Glutamatergic neuron (in vitro differentiated cells): ENCODE data around the gene SMG5. TPM values are rescaled to one million over a fixed set of nuclear protein-coding genes. Genes with fewer than 3 reads are reported as not detected.

ENCODE experiments used
- DNase-seq: peaks from one replicate; pipeline ENCODE4 v3.0.0; 2022
- H3K27ac Mint-ChIP-seq: one replicate; pipeline ENCODE4 v1.8.0; 2020; ENCODE audit warnings: mild to moderate bottlenecking, mixed read lengths, inconsistent platforms; ENCODE audit not compliant: unreplicated experiment
- H3K27me3 Mint-ChIP-seq: one replicate; pipeline ENCODE4 v1.8.0; 2020; ENCODE audit warnings: mild to moderate bottlenecking, moderate library complexity, mixed read lengths, inconsistent platforms; ENCODE audit not compliant: unreplicated experiment
- H3K36me3 Mint-ChIP-seq: one replicate; pipeline ENCODE4 v1.8.0; 2020; ENCODE audit warnings: mild to moderate bottlenecking, mixed read lengths, inconsistent platforms; ENCODE audit not compliant: unreplicated experiment
- H3K4me1 Mint-ChIP-seq: one replicate; pipeline ENCODE4 v1.8.0; 2020; ENCODE audit warnings: mild to moderate bottlenecking, low read depth, mixed read lengths, inconsistent platforms; ENCODE audit not compliant: unreplicated experiment
- H3K4me3 Mint-ChIP-seq: one replicate; pipeline ENCODE4 v1.8.0; 2020; ENCODE audit warnings: mild to moderate bottlenecking, mixed read lengths, inconsistent platforms; ENCODE audit not compliant: unreplicated experiment
- H3K9me3 Mint-ChIP-seq: one replicate; pipeline ENCODE4 v1.8.0; 2020; ENCODE audit warnings: mild to moderate bottlenecking, moderate library complexity, mixed read lengths, inconsistent platforms; ENCODE audit not compliant: unreplicated experiment
- total RNA-seq: library from RNA; stranded (reverse); fragmentation: NEBNext Ultra II Directional; extraction: Animal tissue kit (Norgen Biotek cat#: 25700); gene quantifications from one replicate; pipeline ENCODE4 v1.2.1, GENCODE V29; 2021; ENCODE audit not compliant: unreplicated experiment
- TF ChIP-seq, protein P1 (sequence below): fragments of 200-600 bp; sonication (generic); IDR thresholded peaks from one replicate; pipeline ENCODE4 v1.5.0; 2021; ENCODE audit not compliant: partially characterized antibody, unreplicated experiment

The SMG5 gene
- total RNA-seq, 1 donor from 2014 or later: 86.6 TPM

DNA sequence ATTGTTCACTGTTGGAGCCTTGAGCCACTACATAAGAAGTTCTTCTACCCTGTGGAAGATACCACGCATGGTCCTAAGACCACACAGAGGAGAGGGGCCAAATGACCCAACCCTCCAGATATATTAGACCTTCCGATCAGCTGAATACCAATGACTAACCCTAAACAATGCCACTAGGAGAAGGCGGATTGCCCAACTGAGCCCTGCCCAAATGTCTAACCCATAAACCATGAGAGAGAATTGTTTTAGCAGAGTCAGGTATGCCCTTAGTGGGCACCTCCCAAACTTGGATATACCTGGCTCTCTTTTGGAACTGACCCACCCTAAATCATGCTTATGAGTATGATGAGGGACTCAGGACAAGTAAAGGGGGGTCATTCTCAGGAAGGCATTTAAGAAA, 12.3 kb downstream of the SMG5 start:
- Mint-ChIP-seq H3K36me3 (peaks cover 11% of the 10 kb centered on the region), H3K4me3 (no peak overlapping the region), H3K9me3 (peaks cover 2% of the 10 kb centered on the region), H3K27me3 (peaks cover 3% of the 10 kb centered on the region), H3K4me1 (no peaks in the 10 kb centered on the region), H3K27ac (no peak overlapping the region)
- DNase-seq: no peak
- TF ChIP-seq, protein P1, sequence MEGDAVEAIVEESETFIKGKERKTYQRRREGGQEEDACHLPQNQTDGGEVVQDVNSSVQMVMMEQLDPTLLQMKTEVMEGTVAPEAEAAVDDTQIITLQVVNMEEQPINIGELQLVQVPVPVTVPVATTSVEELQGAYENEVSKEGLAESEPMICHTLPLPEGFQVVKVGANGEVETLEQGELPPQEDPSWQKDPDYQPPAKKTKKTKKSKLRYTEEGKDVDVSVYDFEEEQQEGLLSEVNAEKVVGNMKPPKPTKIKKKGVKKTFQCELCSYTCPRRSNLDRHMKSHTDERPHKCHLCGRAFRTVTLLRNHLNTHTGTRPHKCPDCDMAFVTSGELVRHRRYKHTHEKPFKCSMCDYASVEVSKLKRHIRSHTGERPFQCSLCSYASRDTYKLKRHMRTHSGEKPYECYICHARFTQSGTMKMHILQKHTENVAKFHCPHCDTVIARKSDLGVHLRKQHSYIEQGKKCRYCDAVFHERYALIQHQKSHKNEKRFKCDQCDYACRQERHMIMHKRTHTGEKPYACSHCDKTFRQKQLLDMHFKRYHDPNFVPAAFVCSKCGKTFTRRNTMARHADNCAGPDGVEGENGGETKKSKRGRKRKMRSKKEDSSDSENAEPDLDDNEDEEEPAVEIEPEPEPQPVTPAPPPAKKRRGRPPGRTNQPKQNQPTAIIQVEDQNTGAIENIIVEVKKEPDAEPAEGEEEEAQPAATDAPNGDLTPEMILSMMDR: no peak

DNA sequence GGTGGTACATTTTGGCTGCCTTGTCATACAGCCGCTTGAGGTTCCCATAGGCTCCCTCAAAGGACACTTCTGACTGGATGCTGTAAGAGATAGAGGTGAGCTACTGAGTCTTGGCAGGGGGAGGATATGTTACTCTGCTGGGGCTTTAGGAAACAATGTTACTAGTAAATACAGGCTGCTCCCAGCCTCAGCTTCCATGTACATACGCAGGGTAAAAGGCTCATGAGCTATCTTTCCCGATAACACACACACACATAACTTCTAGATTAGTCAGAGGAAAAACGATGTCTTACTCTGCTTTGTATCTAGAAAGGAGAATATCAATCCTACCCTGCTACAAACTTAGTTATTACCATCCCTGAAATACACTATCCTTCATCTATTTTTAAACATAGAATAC, 14.3 kb downstream of the SMG5 start:
- Mint-ChIP-seq H3K4me3 (no peak overlapping the region), H3K9me3 (peaks cover 4% of the 10 kb centered on the region), H3K36me3 (peaks cover 11% of the 10 kb centered on the region), H3K4me1 (peaks cover 1% of the 10 kb centered on the region), H3K27me3 (peaks cover 4% of the 10 kb centered on the region), H3K27ac (no peak overlapping the region)
- TF ChIP-seq, protein P1: no peak
- DNase-seq: no peak

DNA sequence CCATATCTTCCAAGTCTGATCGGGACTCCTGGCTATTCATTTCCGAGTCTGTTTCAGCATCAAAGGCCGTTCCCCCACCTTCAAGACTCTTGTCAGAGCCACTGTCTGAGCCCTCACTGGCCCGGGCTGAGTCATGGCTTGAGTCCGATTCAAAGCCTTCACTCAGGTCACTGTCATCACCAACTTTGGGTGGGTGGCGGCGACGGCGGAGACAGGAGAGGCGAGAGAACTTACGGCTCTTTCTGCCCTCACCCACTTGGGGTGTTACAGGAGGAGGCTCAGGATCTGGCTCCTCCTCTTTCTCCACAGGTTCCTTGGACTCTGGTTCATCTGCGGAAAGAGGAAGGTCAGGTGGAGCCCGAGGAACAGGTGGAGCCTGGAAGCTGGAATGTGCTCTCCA, 16.6 kb downstream of the SMG5 start:
- H3K27me3 Mint-ChIP-seq: peaks cover 2% of the 10 kb centered on the region

DNA sequence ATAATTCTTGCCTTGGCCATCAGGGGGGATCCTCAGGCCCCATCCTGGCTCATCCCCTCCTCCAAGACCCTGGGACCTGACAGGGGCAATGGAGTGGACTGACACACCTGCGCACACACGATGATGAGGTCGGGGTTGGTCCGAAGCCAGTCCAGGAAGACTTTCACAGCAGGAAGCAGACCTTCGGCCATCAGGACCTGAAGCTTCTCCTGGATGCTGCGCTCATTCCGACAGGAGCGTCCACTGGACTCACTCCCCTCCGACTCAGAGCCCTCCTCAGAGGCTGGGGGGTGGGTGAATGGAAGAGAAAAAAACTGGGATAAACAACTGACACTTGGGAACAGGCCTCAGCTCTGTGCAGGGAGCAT, 19.4 kb downstream of the SMG5 start:
- Mint-ChIP-seq H3K27me3 (peaks cover 2% of the 10 kb centered on the region), H3K4me3 (no peak overlapping the region), H3K9me3 (peaks cover 4% of the 10 kb centered on the region), H3K36me3 (peaks cover 7% of the 10 kb centered on the region), H3K4me1 (peaks cover 16% of the 10 kb centered on the region), H3K27ac (no peak overlapping the region)
- TF ChIP-seq, protein P1: no peak
- no peak for DNase-seq

More for the DNA sequence above, 16.6 kb downstream of the SMG5 start:
- DNase-seq: no peak
- H3K4me3 Mint-ChIP-seq: no peak overlapping the region
- peaks cover 5% of the 10 kb centered on the region for H3K4me1 Mint-ChIP-seq
- no peak overlapping the region for H3K27ac Mint-ChIP-seq
- peaks cover 7% of the 10 kb centered on the region for H3K36me3 Mint-ChIP-seq
- TF ChIP-seq, protein P1: no peak
- peaks cover 6% of the 10 kb centered on the region for H3K9me3 Mint-ChIP-seq

DNA sequence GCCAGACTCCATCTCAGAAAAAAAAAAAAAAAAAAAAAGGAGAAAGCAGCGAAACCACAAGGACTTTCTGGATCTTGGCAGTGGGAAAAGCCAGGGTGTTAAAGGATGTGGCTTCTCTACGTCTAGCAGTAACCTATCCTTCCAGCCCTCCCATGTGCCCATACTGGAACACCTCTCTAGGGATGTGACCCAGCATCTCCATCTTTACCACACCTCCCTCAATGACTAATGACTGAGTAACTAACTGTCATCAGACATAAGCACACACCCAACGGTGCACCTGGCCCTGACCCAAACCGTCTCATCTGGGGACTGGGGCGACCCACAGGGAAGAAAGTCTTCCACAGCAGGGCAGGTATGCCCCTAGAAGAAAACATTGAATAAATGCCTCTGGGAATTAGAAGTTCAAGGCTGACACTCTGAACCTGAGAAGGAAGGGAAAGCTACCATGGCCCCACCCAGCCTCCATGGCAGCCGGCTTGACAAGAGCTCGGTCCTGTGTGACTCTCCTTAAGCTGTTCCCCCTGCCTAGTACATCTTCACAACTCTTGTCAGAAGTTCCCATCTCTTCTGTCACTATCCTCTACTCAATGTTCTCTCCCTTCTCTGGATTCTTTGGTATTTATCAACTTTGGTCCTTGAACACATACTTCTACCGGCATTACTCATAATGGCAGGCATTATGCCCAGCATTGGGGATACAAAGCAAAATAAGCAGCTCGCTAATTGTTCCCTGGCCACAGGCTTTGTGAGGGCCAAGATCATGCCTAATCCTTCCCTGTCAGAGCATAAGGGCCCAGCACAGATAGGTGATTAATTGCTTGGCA, 20.0 kb downstream of the SMG5 start:
- H3K27ac Mint-ChIP-seq: no peak overlapping the region
- peaks cover 16% of the 10 kb centered on the region for H3K4me1 Mint-ChIP-seq

More for the DNA sequence above, 20.0 kb downstream of the SMG5 start:
- peaks cover 4% of the 10 kb centered on the region for H3K9me3 Mint-ChIP-seq
- H3K4me3 Mint-ChIP-seq: no peak overlapping the region
- TF ChIP-seq, protein P1: no peak
- peaks cover 7% of the 10 kb centered on the region for H3K36me3 Mint-ChIP-seq
- peaks cover 2% of the 10 kb centered on the region for H3K27me3 Mint-ChIP-seq
- no peak for DNase-seq
